Measurements from ENCODE around the gene PIP4K2C.

- TF ChIP-seq POLR2A (IDR thresholded peaks at IDR 0.05): no peak
- TF ChIP-seq, protein P1, sequence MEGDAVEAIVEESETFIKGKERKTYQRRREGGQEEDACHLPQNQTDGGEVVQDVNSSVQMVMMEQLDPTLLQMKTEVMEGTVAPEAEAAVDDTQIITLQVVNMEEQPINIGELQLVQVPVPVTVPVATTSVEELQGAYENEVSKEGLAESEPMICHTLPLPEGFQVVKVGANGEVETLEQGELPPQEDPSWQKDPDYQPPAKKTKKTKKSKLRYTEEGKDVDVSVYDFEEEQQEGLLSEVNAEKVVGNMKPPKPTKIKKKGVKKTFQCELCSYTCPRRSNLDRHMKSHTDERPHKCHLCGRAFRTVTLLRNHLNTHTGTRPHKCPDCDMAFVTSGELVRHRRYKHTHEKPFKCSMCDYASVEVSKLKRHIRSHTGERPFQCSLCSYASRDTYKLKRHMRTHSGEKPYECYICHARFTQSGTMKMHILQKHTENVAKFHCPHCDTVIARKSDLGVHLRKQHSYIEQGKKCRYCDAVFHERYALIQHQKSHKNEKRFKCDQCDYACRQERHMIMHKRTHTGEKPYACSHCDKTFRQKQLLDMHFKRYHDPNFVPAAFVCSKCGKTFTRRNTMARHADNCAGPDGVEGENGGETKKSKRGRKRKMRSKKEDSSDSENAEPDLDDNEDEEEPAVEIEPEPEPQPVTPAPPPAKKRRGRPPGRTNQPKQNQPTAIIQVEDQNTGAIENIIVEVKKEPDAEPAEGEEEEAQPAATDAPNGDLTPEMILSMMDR (IDR thresholded peaks at IDR 0.05): no peak
- TF ChIP-seq EP300 (IDR thresholded peaks at IDR 0.05; ENCODE audit: low read depth): no peak
These were observed 46.4 kb downstream of the PIP4K2C start for GRCh38 chr12:57637364-57637763.
